GM12891 (cell line): Measurements from ENCODE around the gene ABHD8.

Experiments used
- POLR2A ChIP-seq: IDR thresholded peaks from 2 replicates; pipeline ENCODE4 v1.6.1; 2011; ENCODE audit warnings: low read depth, low read length, control low read depth
- POLR2AphosphoS5 ChIP-seq: IDR thresholded peaks from 2 replicates; pipeline ENCODE4 v1.6.1; 2011; ENCODE audit warnings: low read depth, low read length, control low read depth
- TAF1 ChIP-seq: IDR thresholded peaks from 2 replicates; pipeline ENCODE4 v1.6.1; 2011; ENCODE audit warnings: low read depth, low read length, control low read depth

- no peak for TF ChIP-seq POLR2AphosphoS5
- no peak for TF ChIP-seq POLR2A
- no peak for TF ChIP-seq TAF1
Measured at GRCh38 chr19:17264641-17264979, 38.6 kb downstream of the ABHD8 start, which contains the start of gene USHBP1.
